Gastroesophageal sphincter (tissue), 3 donors: ENCODE results near the gene NUP43.

Experiments used
- CTCF ChIP-seq, 4 experiments: fragments of 200-600 bp in 2 of 4; fragments of 450-650 bp in 2 of 4; sonication (generic) in 1 of 4; IDR thresholded peaks; one replicate each; pipeline ENCODE4 v1.5.1; 2017 to 2019; ENCODE audit warnings: antibody characterized with exemption in 4 of 4, mild to moderate bottlenecking in 2 of 4, moderate library complexity in 2 of 4
- POLR2A ChIP-seq, 2 donors: fragments of 450-650 bp; IDR thresholded peaks; one replicate each; pipeline ENCODE4 v1.6.1; 2017; ENCODE audit warnings: antibody characterized with exemption in 2 of 2, mild to moderate bottlenecking in 2 of 2, moderate library complexity in 1 of 2
- POLR2AphosphoS5 ChIP-seq: sonication (generic); formaldehyde crosslinking; IDR thresholded peaks from one replicate; pipeline ENCODE4 v1.6.1; 2017; ENCODE audit warnings: antibody characterized with exemption

- TF ChIP-seq CTCF (IDR thresholded peaks at IDR 0.05) (no peak), POLR2A (IDR thresholded peaks at IDR 0.05) (no peak), POLR2AphosphoS5 (no peak)
Observed at GRCh38 chr6:149750136-149750609, 3.8 kb upstream of the NUP43 start.
